LNCaP clone FGC (cell line): ENCODE data around the gene ASPG.

Experiments
- DNase-seq: peaks from one replicate; pipeline ENCODE4 v3.0.0-alpha.2; 2011; ENCODE audit warnings: low read depth
- H3K4me3 ChIP-seq: 2 replicates; pipeline ENCODE4 v1.5.1; 2011; ENCODE audit warnings: mild to moderate bottlenecking, low read depth, low read length, control low read depth
- TF ChIP-seq, protein P1 (sequence below): IDR thresholded peaks from 2 replicates; pipeline ENCODE4 v1.5.1; 2012; ENCODE audit warnings: mild to moderate bottlenecking; ENCODE audit not compliant: control insufficient read depth, insufficient read depth; ENCODE audit errors: extremely low read depth

ASPG gene

DNA sequence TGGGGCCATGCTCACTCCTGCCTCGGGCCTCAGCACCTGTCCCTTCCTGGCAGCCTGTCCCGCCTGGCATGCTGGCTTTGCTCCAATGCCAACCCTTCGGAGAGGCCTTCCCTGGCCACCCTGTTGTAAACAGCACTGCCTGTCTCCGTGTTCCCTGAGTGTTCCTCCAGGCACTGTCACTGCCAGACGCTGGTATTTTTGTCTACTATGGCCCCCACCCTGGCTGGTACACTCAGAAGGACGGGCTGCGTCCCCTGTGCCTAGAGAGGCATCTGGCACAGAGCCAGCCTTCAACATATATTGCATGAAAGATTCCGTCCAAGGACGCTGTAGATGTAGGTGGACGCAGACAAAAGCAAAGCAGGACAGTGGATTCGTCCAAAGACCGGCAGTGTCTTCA is 2.7 kb upstream of the ASPG start:
- DNase-seq: peak; percentile 19

DNA sequence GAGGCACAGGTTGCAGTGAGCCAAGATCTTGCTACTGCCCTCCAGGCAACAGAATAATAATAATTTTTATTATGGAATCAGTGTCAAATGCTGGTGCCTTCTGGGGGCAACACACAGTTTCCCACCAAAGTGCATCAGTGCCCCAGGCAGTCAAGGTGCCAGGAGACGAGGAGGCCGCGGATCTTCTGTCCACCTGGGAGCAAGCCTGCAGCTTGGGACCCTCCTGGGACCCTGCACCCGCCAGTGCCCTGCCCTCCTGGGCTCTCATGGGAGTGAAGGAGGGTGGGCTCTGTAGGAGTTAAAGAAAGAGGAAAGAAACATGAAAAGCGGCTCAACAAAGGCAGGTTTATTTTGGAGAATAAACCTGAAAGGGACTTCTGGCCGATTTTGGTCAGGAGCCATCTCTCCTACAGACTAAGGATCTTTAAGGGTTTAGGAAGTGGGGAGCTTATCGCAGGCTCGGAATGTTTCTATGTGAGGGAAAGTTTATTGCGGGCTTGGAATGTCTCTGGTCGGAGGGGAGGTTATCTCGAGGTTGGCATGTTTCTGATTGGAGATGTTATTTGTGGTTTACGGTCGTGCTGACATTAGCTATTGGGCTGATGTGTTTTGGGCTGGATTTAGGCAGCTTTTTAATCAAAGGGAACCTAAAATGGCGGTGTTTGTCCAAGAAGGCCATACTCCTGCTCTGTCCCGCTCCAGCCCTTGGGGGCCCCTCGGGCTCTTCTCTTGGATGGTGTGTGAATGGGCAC is 1.1 kb upstream of the ASPG start:
- no peak for DNase-seq
- H3K4me3 ChIP-seq: no peak overlapping the region
- TF ChIP-seq, protein P1, sequence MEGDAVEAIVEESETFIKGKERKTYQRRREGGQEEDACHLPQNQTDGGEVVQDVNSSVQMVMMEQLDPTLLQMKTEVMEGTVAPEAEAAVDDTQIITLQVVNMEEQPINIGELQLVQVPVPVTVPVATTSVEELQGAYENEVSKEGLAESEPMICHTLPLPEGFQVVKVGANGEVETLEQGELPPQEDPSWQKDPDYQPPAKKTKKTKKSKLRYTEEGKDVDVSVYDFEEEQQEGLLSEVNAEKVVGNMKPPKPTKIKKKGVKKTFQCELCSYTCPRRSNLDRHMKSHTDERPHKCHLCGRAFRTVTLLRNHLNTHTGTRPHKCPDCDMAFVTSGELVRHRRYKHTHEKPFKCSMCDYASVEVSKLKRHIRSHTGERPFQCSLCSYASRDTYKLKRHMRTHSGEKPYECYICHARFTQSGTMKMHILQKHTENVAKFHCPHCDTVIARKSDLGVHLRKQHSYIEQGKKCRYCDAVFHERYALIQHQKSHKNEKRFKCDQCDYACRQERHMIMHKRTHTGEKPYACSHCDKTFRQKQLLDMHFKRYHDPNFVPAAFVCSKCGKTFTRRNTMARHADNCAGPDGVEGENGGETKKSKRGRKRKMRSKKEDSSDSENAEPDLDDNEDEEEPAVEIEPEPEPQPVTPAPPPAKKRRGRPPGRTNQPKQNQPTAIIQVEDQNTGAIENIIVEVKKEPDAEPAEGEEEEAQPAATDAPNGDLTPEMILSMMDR: no peak

More for the DNA sequence above, 2.7 kb upstream of the ASPG start:
- TF ChIP-seq, protein P1: no peak
- H3K4me3 ChIP-seq: no peak overlapping the region

DNA sequence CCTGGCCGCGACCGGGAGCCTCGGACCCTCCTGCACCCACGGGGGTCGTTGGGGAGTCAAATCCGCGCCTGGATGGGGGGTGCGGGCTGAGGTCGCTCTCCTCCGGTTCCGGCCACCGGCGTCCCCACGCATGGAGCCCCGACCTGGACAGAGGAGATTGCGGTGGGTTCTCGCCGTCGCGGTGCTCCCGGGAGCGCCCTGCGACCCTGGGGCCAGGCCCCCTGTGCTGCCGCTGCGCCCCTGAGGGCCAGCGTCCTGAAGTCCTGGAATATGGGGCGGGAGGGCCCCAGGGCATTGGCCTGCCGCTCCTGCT is 345 bp downstream of the ASPG start:
- H3K4me3 ChIP-seq: no peak overlapping the region
- DNase-seq: no peak
- TF ChIP-seq, protein P1: no peak

DNA sequence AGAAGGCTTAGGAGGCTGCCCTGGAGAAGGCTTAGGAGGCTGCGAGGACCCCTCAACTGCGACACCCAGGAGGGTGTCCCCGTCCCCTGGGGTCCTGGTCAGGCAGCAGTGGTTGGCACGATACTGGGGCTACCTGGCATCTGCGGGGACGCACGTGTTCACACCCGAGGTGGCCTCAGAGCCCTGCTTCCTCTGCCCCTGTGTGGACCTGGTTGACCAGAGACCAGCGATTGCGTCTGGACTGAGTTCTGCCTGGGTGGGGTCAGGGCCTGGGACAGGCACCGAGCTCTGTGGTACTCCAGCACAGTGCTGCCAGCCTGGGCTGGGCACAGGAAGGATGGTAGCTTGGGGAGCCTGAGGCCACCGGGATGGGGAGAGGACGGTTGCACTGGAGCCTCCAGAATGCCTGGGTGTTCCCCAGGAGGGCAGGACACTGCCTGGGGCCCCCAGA is 735 bp downstream of the ASPG start:
- TF ChIP-seq, protein P1: no peak
- H3K4me3 ChIP-seq: no peak overlapping the region

DNA sequence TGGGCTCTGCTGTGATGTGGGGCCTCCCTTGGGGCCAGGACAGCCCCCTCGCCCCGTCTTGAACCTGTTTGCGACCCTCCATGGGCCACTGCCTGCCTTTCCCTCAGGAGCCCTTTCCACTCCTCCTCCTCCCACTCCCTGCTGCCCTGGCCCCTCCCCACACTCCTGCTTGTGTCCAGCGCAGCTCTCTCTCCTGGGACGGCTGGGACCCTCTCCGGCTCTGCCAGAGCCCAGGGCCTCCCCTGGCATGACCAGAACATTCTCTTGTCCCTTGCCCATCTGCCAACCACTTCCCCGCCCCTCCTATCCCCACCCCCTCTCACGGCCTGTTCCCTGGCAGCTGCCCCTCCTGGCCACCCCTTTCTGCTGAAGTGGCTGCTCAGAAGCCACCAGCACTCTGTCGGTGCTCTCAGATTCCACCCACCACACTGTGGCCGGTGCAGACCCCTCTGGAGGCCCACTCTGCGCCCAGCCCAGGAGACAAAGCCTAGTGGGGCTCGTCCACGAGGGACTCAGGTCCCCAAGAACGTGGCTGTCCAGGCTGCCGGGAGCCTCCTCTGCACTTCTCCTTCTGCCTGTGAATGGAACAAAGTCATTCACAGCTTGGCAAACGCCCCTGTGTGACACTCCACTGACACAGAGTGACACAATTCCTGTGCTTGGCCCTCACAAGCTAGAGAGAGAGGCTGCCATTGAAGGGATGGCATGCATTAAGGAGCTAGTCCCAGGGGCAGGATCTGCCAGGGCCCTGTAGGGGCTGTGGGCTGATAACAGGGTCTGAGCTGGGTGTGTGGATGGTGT is 1.4 kb downstream of the ASPG start:
- no peak for DNase-seq
- no peak overlapping the region for H3K4me3 ChIP-seq
- TF ChIP-seq, protein P1: no peak

More for the DNA sequence above, 735 bp downstream of the ASPG start:
- no peak for DNase-seq

DNA sequence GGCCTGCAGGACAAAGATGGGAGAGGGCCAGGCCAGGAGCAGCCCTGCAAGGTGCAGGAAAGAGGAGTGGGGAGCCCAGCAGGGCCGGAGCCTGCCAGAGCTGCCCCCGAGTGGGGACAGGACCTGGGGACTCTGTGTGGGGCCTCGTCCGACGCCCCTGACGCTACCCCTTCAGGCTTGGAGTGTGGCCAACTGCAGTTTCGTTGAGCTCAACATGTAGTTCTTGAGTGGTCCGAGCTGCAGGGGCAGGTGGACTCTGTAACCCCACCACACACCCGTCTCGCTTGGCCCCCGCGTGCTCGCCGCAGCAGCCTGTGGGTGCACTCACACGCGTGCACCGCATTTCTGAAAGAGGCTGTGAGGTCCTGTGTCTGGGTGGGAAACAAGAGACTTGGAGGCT is 2.0 kb downstream of the ASPG start:
- no peak overlapping the region for H3K4me3 ChIP-seq
- no peak for DNase-seq
- TF ChIP-seq, protein P1: no peak
